Esophagus squamous epithelium (tissue), 5 donors: ENCODE results near the gene COX6B1. TPM values are rescaled to one million over a fixed set of nuclear protein-coding genes. Genes with fewer than 3 reads are reported as not detected.
"Not testable (repeated sequence)": the region's sequence is repeated elsewhere in the genome, so short reads cannot be mapped to it uniquely, and the experiment has no call there.

Source experiments
- DNase-seq: peaks from one replicate; lab custom pipeline; 2025; lab: John Stamatoyannopoulos, UW
- H3K27ac ChIP-seq, 4 donors: fragments of 200-600 bp; sonication (generic); one replicate each; pipeline ENCODE4 v1.5.1; 2016 to 2019; ENCODE audit warnings: mild to moderate bottlenecking in 1 of 4
- H3K27me3 ChIP-seq, 4 donors: fragments of 200-600 bp; sonication (generic); 1 replicate in 3 of 4; 2 replicates in 1 of 4; pipeline versions ENCODE4 v1.5.1 to v1.6.0; 2017 to 2021; ENCODE audit warnings: antibody characterized with exemption in 1 of 4
- H3K36me3 ChIP-seq, 3 donors: fragments of 200-600 bp; sonication (generic); one replicate each; pipeline ENCODE4 v1.5.1; 2016 to 2019
- H3K4me1 ChIP-seq, 3 donors: fragments of 200-600 bp; sonication (generic); one replicate each; pipeline ENCODE4 v1.5.1; 2017 to 2019
- H3K4me3 ChIP-seq, 4 donors: fragments of 200-600 bp; sonication (generic); 1 replicate in 3 of 4; 2 replicates in 1 of 4; pipeline ENCODE4 v1.5.1; 2016 to 2019; ENCODE audit warnings: mild to moderate bottlenecking in 2 of 4, moderate library complexity in 1 of 4
- H3K9me3 ChIP-seq, 3 donors: fragments of 200-600 bp; sonication (generic); one replicate each; pipeline ENCODE4 v1.5.1; 2016 to 2019
- CTCF ChIP-seq, 6 experiments: fragments of 450-650 bp in 4 of 6; fragments of 200-600 bp in 2 of 6; sonication (generic) in 2 of 6; IDR thresholded peaks; one replicate each; pipeline ENCODE4 v1.5.1; 2016 to 2019; ENCODE audit warnings: antibody characterized with exemption in 6 of 6, mild to moderate bottlenecking in 4 of 6, moderate library complexity in 4 of 6
- POLR2A ChIP-seq, 4 donors: fragments of 450-650 bp; IDR thresholded peaks; one replicate each; pipeline ENCODE4 v1.6.1; 2017; ENCODE audit warnings: antibody characterized with exemption in 4 of 4, mild to moderate bottlenecking in 4 of 4, moderate library complexity in 3 of 4
- WGBS, 2 donors: methylation state at CpG; one replicate each; pipeline ENCODE4 v1.1.5; 2018; 5-methylcytosine and 5-hydroxymethylcytosine counted together
- intact Hi-C: fragments of 100-400 bp; cut with DNase I; formaldehyde crosslinking; loops from one replicate; pipeline ENCODE4 v1.15.0; 2022
- total RNA-seq, 4 donors: library from RNA; depleted of rRNA; stranded (reverse); fragments of >200 nt; gene quantifications; one replicate each; pipeline ENCODE4 v1.1.0, GENCODE V29; 2016
- donor health status: DM: yes; HTN: yes; CAD: no.

COX6B1 gene
- total RNA-seq, 4 donors from 2014 or later = 582 to 942 (median 761) TPM

GRCh38 chr19:35670686-35671085 lies 22.6 kb downstream of the COX6B1 start:
- Histone ChIP-seq H3K27me3 (peaks cover 0 to 55% (median 4%) of the 10 kb centered on the region in 4 donors), H3K9me3 (no peaks in the 10 kb centered on the region), H3K4me3 (no peak overlapping the region), H3K4me1 (peaks cover 5 to 20% (median 7%) of the 10 kb centered on the region in 3 donors), H3K27ac (no peak overlapping the region), H3K36me3 (peaks cover 0 to 1% (median 0%) of the 10 kb centered on the region in 3 donors)
- intact Hi-C loops = no loop called here
- TF ChIP-seq CTCF (IDR thresholded peaks at IDR 0.05) = no peak
- TF ChIP-seq POLR2A (IDR thresholded peaks at IDR 0.05) = no peak
- DNase-seq = no peak
- 71 to 100% methylated on average over 1 of the region's 1 CpG for WGBS, 2 donors

- no peak for DNase-seq
- Histone ChIP-seq H3K4me1 (peaks cover 5 to 9% (median 7%) of the 10 kb centered on the region in 3 donors), H3K9me3 (no peaks in the 10 kb centered on the region), H3K36me3 (no peaks in the 10 kb centered on the region), H3K4me3 (no peak overlapping the region), H3K27ac (no peak overlapping the region), H3K27me3 (peaks cover 0 to 57% (median 4%) of the 10 kb centered on the region in 4 donors)
- 28 to 45% methylated on average over 3 of the region's 3 CpGs for WGBS, 2 donors
- intact Hi-C loops = no loop called here
- TF ChIP-seq CTCF (IDR thresholded peaks at IDR 0.05) (no peak), POLR2A (IDR thresholded peaks at IDR 0.05) (no peak)
Observed at GRCh38 chr19:35671818-35672217, 23.7 kb downstream of the COX6B1 start.

GRCh38 chr19:35673121-35673804 lies 25.1 kb downstream of the COX6B1 start:
- WGBS, 2 donors = 4 to 7% methylated on average over 16 to 21 of the region's 39 CpGs
- H3K4me1 ChIP-seq = peaks cover 5 to 8% (median 7%) of the 10 kb centered on the region in 3 donors
- TF ChIP-seq CTCF (IDR thresholded peaks at IDR 0.05) (no peak), POLR2A (IDR thresholded peaks at IDR 0.05) (no peak)
- no peaks in the 10 kb centered on the region for H3K9me3 ChIP-seq
- H3K27me3 ChIP-seq = peaks cover 0 to 64% (median 4%) of the 10 kb centered on the region in 4 donors
- no peaks in the 10 kb centered on the region for H3K36me3 ChIP-seq
- no peak overlapping the region for H3K27ac ChIP-seq
- DNase-seq = no peak
- intact Hi-C loops = no loop called here
- H3K4me3 ChIP-seq = peak overlapping the region; percentile 14 to 62 (median 24)

- no peak for TF ChIP-seq POLR2A (IDR thresholded peaks at IDR 0.05)
- TF ChIP-seq CTCF (IDR thresholded peaks at IDR 0.05) = no peak
Observed at GRCh38 chr19:35675589-35676140, 27.5 kb downstream of the COX6B1 start.

GRCh38 chr19:35689836-35690235 lies 41.7 kb downstream of the COX6B1 start:
- TF ChIP-seq POLR2A (IDR thresholded peaks at IDR 0.05) (no peak), CTCF (IDR thresholded peaks at IDR 0.05) (no peak)
- intact Hi-C loops = no loop called here
- peaks cover 0 to 10% (median 0%) of the 10 kb centered on the region in 3 donors for H3K4me1 ChIP-seq

More at GRCh38 chr19:35675589-35676140, 27.5 kb downstream of the COX6B1 start:
- H3K4me1 ChIP-seq = peaks cover 5 to 8% (median 7%) of the 10 kb centered on the region in 3 donors
- no peak overlapping the region for H3K4me3 ChIP-seq
- no peaks in the 10 kb centered on the region for H3K36me3 ChIP-seq
- intact Hi-C loops = no loop called here
- 72 to 78% methylated on average over 15 of the region's 15 CpGs for WGBS, 2 donors
- H3K9me3 ChIP-seq = no peaks in the 10 kb centered on the region
- H3K27ac ChIP-seq = no peak overlapping the region
- H3K27me3 ChIP-seq = peaks cover 0 to 57% (median 4%) of the 10 kb centered on the region in 4 donors
- DNase-seq = no peak

GRCh38 chr19:35691106-35691505 lies 43.0 kb downstream of the COX6B1 start:
- intact Hi-C loops, DNase-seq, H3K4me3 ChIP-seq, H3K27ac ChIP-seq, H3K9me3 ChIP-seq, H3K36me3 ChIP-seq: not testable (repeated sequence)
- WGBS, 2 donors = no CpG with 5 or more reads among the region's 37 CpGs
- peaks cover 0 to 12% (median 0%) of the 10 kb centered on the region in 4 donors for H3K27me3 ChIP-seq
- peaks cover 0 to 10% (median 0%) of the 10 kb centered on the region in 3 donors for H3K4me1 ChIP-seq

More at GRCh38 chr19:35689836-35690235, 41.7 kb downstream of the COX6B1 start:
- Histone ChIP-seq H3K27me3 (peaks cover 0 to 17% (median 0%) of the 10 kb centered on the region in 4 donors), H3K4me3 (no peak overlapping the region), H3K27ac (no peak overlapping the region), H3K36me3 (no peaks in the 10 kb centered on the region), H3K9me3 (no peaks in the 10 kb centered on the region)
- DNase-seq = no peak
- 54 to 64% methylated on average over 3 to 4 of the region's 4 CpGs for WGBS, 2 donors
